H1 (cell line): Measurements from ENCODE around the gene TARS2. TPM values are rescaled to one million over a fixed set of nuclear protein-coding genes. Genes with fewer than 3 reads are reported as not detected.

Experiments
- CBX5 ChIP-seq: fragments of 300-800, 300-1000 bp; sonication (generic); IDR thresholded peaks from 2 replicates; pipeline ENCODE4 v1.7.1; 2016; ENCODE audit warnings: antibody characterized with exemption, low read length, low read depth
- CHD1 ChIP-seq: IDR thresholded peaks from 2 replicates; pipeline ENCODE4 v1.6.1; 2012; ENCODE audit warnings: low read depth, low read length, improper control_type of control experiment
- CHD7 ChIP-seq: fragments of 300-600 bp; sonication (generic); IDR thresholded peaks from 2 replicates; pipeline ENCODE4 v1.7.1; 2012; ENCODE audit warnings: low read length, moderate library complexity, mild to moderate bottlenecking, inconsistent platforms; ENCODE audit not compliant: insufficient replicate concordance
- GTF2F1 ChIP-seq: IDR thresholded peaks from 2 replicates; pipeline ENCODE4 v1.6.1; 2012; ENCODE audit warnings: low read depth, low read length, improper control_type of control experiment, borderline replicate concordance
- JUN ChIP-seq: IDR thresholded peaks from 2 replicates; pipeline ENCODE4 v1.6.1; 2011; ENCODE audit warnings: low read depth, mild to moderate bottlenecking, improper control_type of control experiment, low read length
- KDM4A ChIP-seq: IDR thresholded peaks from one replicate; pipeline ENCODE4 v1.7.1; 2012; ENCODE audit warnings: low read depth, mild to moderate bottlenecking, moderate library complexity, low read length, inconsistent platforms; ENCODE audit not compliant: severe bottlenecking
- POLR2AphosphoS5 ChIP-seq: IDR thresholded peaks from 2 replicates; pipeline ENCODE4 v1.6.1; 2011; ENCODE audit warnings: low read depth, low read length
- SIRT6 ChIP-seq: IDR thresholded peaks from one replicate; pipeline ENCODE4 v1.7.1; 2012; ENCODE audit warnings: low read length, inconsistent platforms
- SP4 ChIP-seq: IDR thresholded peaks from 2 replicates; pipeline ENCODE4 v1.6.1; 2012; ENCODE audit warnings: low read length, inconsistent platforms
- polyA plus RNA-seq, 7 experiments: library from polyadenylated mRNA; depleted of rRNA in 3 of 7; stranded (reverse) in 5 of 7; unstranded in 2 of 7; fragments of >200 nt in 5 of 7; fragments of 200-250 nt in 2 of 7; gene quantifications; 1 replicate in 5 of 7; 2 replicates in 1 of 7; 4 replicates in 1 of 7; pipeline versions ENCODE4 v1.2.1 to v1.2.3, GENCODE V29; 2011 to 2013; ENCODE audit warnings: missing spikeins in 2 of 7, mixed read lengths in 2 of 7
- total RNA-seq: library from RNA; stranded (reverse); fragmentation: NEBNext Ultra II Directional; extraction: Animal tissue kit (Norgen Biotek cat#: 25700); gene quantifications from 2 replicates; pipeline ENCODE4 v1.2.1, GENCODE V29; 2021
- TF ChIP-seq, protein P1 (sequence below): IDR thresholded peaks from 2 replicates; pipeline ENCODE4 v1.6.1; 2012; ENCODE audit warnings: inconsistent platforms

The TARS2 gene
- total and polyA plus RNA-seq, 2 of the 8 experiments (the other 6 are each of a cell fraction or from before 2014, with no cell fraction given): 38.9 to 39.1 TPM

DNA sequence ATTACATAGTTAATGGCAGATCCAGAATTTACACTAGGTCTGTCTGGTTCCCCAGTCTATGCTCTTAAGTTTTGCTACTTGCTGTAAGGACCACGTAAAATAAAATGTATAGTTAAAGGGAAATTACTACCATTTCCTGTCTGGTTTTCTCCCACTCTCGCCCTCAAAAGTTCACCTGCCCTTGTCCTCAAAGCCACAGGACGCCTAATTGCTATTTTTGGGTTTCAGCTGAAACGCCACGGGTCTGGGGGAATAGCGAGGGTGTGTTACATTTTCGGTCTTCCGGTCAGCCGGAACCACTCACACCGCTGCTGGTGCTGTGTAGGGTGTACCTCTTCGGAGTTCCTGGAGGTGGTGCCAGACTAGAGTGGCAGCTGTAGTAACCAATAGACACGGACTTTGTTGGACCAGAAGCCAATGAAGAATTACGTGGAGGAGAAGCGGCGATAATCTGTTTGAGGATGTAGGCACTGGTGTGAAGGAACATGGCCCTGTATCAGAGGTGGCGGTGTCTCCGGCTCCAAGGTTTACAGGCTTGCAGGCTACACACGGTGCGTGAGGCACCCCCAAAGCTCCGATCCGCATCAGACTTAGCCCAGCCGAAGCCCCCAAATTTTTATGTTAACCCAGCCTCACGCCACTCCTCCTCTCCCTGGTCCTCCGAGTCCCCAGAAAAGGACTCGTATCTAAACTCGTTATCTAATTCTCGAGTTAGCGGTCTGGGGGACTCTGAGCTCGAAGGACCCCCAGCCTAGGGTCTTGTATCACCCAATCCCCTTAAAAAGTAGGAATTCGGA lies at the start of gene TARS2 (continued):
- no peak for TF ChIP-seq CHD7
- no peak for TF ChIP-seq SIRT6
- no peak for TF ChIP-seq CHD1
- no peak for TF ChIP-seq JUN
- peak; percentile 27 for TF ChIP-seq KDM4A
- TF ChIP-seq SP4: peak; percentile 87
- TF ChIP-seq POLR2AphosphoS5: peak; percentile 97
- TF ChIP-seq, protein P1, sequence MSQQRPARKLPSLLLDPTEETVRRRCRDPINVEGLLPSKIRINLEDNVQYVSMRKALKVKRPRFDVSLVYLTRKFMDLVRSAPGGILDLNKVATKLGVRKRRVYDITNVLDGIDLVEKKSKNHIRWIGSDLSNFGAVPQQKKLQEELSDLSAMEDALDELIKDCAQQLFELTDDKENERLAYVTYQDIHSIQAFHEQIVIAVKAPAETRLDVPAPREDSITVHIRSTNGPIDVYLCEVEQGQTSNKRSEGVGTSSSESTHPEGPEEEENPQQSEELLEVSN: peak; percentile 46; the same call in 1 of the 2 replicates
- no peak for TF ChIP-seq CBX5
- TF ChIP-seq GTF2F1: peak; percentile 82; the same call in 1 of the 2 replicates
